Kasumi-1 (cell line): Measurements from ENCODE around the gene TRAF4.
"Not testable (repeated sequence)": the region's sequence is repeated elsewhere in the genome, so short reads cannot be mapped to it uniquely, and the experiment has no call there.

Source experiments
- DNase-seq, 2 experiments: peaks; one replicate each; lab custom pipeline; 2025; lab: John Stamatoyannopoulos, UW

Gene TRAF4

GRCh38 chr17:28714281-28714680, 29.5 kb upstream of the TRAF4 start:
- no peak for DNase-seq

- DNase-seq, result no peak
Observed at GRCh38 chr17:28715217-28715616, 28.6 kb upstream of the TRAF4 start.

DNA sequence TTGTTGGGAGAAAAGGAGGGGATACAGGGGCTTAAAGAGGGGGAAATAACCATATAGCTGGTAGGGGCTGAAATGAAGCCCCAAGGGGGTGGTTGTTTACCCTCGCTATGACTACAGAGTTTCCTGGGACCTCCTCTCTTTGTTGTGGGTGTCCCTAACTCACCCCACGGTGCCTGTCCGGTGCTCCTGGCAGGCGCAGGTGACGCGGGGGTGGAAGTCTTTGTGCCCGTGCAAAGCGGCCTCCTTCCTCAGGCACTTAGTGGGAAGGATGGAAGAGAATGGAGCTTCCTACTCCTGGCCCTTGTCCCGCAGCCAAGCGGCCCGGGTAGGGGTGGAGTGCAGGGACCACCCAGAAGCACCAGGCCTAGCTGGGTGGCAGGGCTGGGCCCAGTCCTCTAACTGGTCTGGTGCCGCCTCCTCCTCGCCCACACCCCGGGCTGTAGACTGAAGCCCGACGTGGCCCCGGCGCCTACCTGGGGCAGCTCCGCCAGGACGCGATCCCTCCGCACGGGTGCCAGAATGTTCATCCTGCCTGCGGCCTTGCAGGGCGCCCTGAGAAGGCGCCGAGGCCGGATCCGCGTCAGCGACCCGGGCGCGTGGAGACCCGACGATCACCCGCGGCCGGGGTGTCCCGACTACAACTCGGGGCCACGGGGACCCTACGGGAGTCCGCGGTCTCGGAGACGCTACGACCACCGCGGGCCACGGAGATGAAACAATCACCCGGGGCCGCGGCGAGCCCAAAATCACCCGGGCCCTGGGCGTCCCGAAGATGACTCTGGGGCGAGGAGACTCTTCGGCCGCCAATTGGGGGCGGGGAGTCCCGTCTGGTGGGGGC, 26.9 kb upstream of the TRAF4 start:
- DNase-seq, result no peak

- DNase-seq, result peak; percentile 88 to 90
Observed at GRCh38 chr17:28717578-28718332, 26.1 kb upstream of the TRAF4 start, which contains the start of gene RAB34. Gene RAB34 (minus strand): TSS chr17:28717868. CDS start chr17:28717266, 602 bp downstream.

DNA sequence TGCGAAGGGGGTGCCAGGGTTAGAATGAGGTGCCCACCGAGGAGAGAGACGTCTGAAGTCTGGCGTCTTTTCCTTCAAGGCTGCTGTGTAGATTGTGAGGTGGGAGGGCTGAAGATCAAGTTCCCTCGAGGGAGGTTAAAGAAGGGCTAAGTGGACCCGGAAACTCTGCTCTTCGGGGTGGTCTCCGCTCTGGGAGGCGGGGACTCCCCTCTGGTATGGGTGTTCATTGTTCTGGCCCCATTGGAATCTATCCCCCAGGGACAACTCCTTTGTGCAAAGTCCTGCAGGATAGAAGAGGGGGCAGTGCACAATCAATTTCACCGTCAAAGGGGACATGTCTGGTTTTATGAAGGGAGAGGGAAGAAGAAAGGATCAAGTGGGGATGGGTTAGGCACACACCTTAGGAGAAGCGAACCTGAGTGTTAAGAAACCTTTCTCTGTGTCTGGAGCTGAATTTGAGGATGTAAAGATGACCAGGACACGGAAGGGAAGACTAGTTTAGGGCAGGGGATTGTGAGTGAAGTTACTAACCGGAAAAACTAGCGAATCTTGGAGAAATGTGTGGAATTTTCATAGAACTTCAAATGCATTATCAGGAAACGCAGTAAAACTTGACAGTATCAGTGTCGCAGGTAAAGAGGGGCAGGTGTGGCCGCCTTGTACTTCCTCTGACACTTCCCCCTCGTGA, 25.3 kb upstream of the TRAF4 start:
- DNase-seq, result no peak

- no peak for DNase-seq
Observed at GRCh38 chr17:28719021-28719433, 24.8 kb upstream of the TRAF4 start.

- no peak for DNase-seq
Observed at GRCh38 chr17:28720247-28720996, 23.4 kb upstream of the TRAF4 start.

- DNase-seq, result not testable (repeated sequence)
Observed at GRCh38 chr17:28720997-28721329, 22.8 kb upstream of the TRAF4 start.

DNA sequence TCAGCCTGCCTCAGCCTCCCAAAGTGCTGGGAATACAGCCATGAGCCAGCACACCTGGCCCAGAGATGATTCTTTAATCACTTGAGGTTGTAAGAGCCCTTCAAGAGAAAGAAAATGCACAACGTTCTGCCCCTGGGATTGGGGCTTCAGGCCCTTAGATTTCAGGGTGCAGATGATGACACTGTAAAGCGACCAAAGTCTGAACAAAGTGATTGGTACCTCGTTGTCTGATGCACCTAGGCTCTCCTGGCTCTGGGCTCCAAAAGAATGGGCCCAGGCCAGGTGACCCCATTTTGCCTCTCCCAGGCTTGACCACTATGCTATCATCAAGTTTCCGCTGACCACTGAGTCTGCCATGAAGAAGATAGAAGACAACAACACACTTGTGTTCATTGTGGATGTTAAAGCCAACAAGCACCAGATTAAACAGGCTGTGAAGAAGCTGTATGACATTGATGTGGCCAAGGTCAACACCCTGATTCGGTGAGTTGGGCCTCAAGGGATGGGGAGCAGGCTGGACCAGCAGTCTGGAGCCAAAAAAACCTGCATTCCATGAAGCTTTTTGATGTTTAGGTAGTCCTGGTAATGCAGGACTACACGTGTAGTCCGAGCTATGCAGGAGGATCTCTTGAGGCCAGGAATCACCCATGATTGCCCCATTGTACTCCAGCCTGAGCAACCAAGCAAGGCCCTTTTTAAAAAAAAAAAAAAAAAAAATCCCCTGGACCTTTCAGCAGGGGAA, 21.2 kb upstream of the TRAF4 start:
- DNase-seq, result no peak

- peak in 1 of 2 experiments; percentile 23 for DNase-seq
Observed at GRCh38 chr17:28723159-28723835, 20.5 kb upstream of the TRAF4 start.

- not testable (repeated sequence) for DNase-seq
Observed at GRCh38 chr17:28723836-28724499, 19.8 kb upstream of the TRAF4 start.

GRCh38 chr17:28724500-28725165, 19.2 kb upstream of the TRAF4 start:
- DNase-seq, result peak; percentile 58 to 62

DNA sequence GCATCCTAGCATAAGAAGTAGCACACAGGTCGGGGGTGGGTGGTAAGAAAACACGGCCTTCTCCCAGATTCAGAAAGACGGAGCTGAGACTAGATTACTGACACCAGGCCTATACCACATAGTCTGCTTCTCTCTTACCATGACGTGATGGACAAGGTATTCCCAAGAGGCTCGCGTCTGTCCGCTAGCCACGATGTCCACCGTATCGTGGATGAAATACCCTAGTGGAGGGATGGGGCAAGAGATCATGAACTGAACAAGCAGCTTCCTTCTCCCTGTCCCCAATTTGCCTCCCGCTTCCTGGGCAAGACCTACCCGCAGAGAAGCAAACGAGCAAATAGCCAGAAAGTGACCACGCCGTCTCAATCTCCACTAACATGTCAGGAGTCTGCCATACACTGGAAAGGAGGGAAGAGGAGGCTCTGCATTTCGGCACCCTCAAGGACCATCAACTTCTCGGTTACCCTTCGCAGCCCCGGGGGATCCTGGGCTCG, 18.6 kb upstream of the TRAF4 start:
- DNase-seq, result peak; percentile 64 to 78

GRCh38 chr17:28725660-28726225, 18.1 kb upstream of the TRAF4 start:
- DNase-seq, result peak; percentile 57 to 78

GRCh38 chr17:28726226-28726626, 17.6 kb upstream of the TRAF4 start, which contains the start of gene TLCD1:
Gene TLCD1 (minus strand): TSS chr17:28726233. CDS start chr17:28726097, 136 bp downstream.
- DNase-seq, result peak; percentile 66 to 79

DNA sequence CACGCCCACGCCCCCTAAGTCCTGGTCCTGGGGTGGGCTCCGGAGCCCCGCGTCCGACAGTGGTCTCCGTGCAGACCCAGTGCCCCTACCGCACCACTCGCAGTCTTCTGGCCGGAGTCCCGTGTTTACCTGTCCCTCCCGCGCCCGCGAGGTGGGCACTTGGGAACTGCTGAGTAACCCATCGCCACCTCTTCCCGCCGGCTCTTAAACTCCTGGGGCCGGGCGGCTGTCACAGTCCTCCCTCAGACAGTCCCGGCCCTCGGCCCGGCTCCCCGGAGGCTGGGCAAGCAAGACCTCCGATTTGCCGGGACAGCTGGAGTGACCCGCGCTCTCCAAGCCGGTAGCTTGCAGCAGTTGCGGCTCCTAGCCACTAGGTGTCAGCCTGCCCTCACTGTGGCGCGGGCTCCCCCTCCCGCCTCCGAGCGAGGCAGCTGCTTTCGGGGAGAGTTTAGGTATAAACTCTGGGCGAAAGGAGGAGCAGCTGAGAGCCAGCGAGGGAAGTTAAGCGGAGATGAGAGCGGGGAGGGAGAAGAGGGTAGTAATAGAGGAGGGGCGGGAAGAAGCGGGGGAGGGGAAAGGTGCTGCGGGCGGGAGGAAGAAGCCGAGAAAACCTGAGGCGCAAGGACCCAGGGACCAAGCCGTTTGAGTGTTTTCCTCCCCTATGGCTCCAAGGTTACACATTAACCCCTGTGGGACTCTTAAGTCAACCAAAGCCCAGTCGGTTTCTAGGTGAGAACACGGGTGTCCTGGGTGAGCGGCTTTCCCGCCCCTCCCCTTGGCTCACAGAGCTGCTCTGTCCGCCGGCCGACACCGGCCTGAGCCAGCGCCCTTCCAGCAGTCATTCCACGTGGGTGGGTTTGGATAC, 17.0 kb upstream of the TRAF4 start:
- peak; percentile 93 to 95 for DNase-seq

DNA sequence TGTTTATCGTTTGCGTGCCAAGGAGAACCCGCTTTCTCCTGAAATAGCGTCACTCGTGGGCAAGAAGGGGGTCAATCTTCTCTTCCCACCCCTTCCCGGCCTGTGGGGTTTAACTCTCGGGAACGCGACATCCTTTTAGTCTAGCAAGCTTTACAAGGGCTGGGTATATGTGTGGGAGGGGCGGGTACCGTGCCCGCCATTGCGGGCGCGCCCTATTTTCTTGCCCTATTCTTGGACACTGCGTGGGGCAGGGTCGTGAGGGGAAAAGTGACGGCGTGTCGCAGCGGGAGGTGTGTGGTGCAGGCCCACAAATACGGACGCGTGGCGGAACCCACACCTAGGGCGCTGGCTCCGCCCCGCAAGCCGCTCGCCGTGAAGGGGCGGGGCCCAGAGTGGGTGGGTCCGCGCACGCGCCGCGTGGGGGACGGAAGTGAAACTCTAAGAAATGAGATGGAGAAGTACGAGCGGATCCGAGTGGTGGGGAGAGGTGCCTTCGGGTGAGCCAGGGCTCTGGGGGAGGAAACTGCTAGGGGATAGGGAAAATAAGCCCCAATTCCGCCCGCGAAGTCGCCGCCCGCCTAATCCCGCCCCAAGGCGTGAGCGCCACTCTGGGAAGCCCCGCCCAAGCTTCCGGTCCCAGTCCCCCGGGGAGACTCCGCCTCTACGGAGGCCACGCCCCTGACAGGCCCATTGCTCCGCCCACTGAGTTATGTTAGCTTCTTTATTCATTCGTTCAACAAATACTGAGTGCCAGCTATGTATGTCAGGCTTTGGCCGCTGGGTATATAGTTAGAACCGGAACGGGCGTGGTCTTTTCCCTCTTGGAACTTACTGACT, 15.2 kb upstream of the TRAF4 start, which contains the start of gene NEK8:
Gene NEK8, plus strand, starts transcription at position 425 of the 837 bp plus-strand sequence. Its CDS starts 26 bp downstream, at position 451.
- DNase-seq, result peak; percentile 91 to 92
